Memory B cell (primary cell): ENCODE data around the gene ALKAL2.

Experiments used
- ATAC-seq: fragments of 150-1000 bp; cut with Tn5 transposase; 2 replicates; pipeline ENCODE4 v1.10.0; 2021; ENCODE audit warnings: low read depth, mild to moderate bottlenecking, moderate library complexity
- DNase-seq, 2 donors: peaks; one replicate each; pipeline ENCODE4 v3.0.0; 2022; ENCODE audit warnings: low spot score in 2 of 2
- H3K27ac Mint-ChIP-seq: one replicate; pipeline ENCODE4 v1.8.0; 2022; ENCODE audit warnings: mild to moderate bottlenecking, moderate library complexity, mixed read lengths
- H3K27me3 Mint-ChIP-seq: one replicate; pipeline ENCODE4 v1.8.0; 2022; ENCODE audit warnings: mixed read lengths
- H3K36me3 Mint-ChIP-seq: one replicate; pipeline ENCODE4 v1.8.0; 2022; ENCODE audit warnings: mild to moderate bottlenecking, mixed read lengths
- H3K4me1 Mint-ChIP-seq: one replicate; pipeline ENCODE4 v1.8.0; 2022; ENCODE audit warnings: mixed read lengths
- H3K4me3 Mint-ChIP-seq: one replicate; pipeline ENCODE4 v1.8.0; 2022; ENCODE audit warnings: mild to moderate bottlenecking, moderate library complexity, mixed read lengths
- H3K9me3 Mint-ChIP-seq: one replicate; pipeline ENCODE4 v1.8.0; 2022; ENCODE audit warnings: mixed read lengths

The ALKAL2 gene

DNA sequence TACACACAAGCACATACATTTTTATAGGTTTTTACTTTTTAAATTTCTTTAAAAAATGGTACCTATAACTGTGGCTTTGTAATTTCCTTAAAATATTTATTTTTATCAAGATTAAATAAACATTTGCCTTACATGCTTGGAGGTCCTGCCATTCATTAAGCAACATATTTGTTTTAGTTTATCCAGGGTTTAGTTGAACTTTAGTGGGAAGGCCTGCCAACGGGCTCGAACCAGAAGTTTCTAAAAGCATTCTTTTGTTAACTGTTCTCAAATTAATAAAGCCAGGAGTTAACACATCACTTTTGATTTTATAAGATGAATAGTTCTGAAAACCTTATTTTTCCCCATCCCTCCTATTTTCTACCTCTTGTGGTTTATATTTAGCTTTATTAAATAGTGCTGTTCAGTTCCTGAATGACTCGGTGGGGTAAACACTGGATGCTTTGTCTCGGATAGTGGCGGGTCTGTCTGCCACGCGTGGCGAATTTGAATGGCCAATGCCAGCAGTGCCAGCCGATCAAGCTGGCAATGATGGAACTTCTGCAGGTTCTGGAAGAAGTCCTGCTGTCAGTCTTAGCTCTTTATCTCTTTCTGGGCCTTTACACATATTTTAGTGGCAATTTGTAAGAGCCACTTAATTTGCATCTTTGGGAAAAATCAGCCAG, 56.2 kb downstream of the ALKAL2 start:
- Mint-ChIP-seq H3K9me3 (no peaks in the 10 kb centered on the region), H3K36me3 (peaks cover 31% of the 10 kb centered on the region), H3K27ac (no peak overlapping the region), H3K27me3 (no peaks in the 10 kb centered on the region), H3K4me3 (no peak overlapping the region), H3K4me1 (no peaks in the 10 kb centered on the region)
- ATAC-seq = no peak
- DNase-seq = no peak
